Gastroesophageal sphincter (tissue), 4 donors: ENCODE results near the gene RAB27B. TPM values are rescaled to one million over a fixed set of nuclear protein-coding genes. Genes with fewer than 3 reads are reported as not detected.

ENCODE experiments used
- ATAC-seq: fragments of 150-250 bp; one replicate; pipeline ENCODE4 v1.9.1; 2016; ENCODE audit warnings: mild to moderate bottlenecking, moderate library complexity
- H3K27ac ChIP-seq, 4 donors: fragments of 200-600 bp; sonication (generic) in 3 of 4; 1 replicate in 3 of 4; 2 replicates in 1 of 4; pipeline ENCODE4 v1.5.1; 2016 to 2019
- H3K27me3 ChIP-seq: fragments of 200-600 bp; sonication (generic); one replicate; pipeline ENCODE4 v1.5.1; 2019
- H3K36me3 ChIP-seq, 2 donors: fragments of 200-600 bp; sonication (generic); one replicate each; pipeline ENCODE4 v1.5.1; 2019; ENCODE audit warnings: control low read depth in 1 of 2
- H3K4me1 ChIP-seq, 3 donors: fragments of 200-600 bp; sonication (generic); 1 replicate in 2 of 3; 2 replicates in 1 of 3; pipeline ENCODE4 v1.5.1; 2016 to 2019; ENCODE audit warnings: control low read depth in 2 of 3
- H3K4me3 ChIP-seq, 2 donors: fragments of 200-600 bp; sonication (generic); one replicate each; pipeline ENCODE4 v1.5.1; 2019; ENCODE audit warnings: mild to moderate bottlenecking in 1 of 2, moderate library complexity in 1 of 2
- H3K9me3 ChIP-seq, 3 donors: fragments of 200-600 bp; sonication (generic); one replicate each; pipeline ENCODE4 v1.5.1; 2017 to 2019; ENCODE audit warnings: control low read depth in 2 of 3
- EP300 ChIP-seq: sonication (generic); formaldehyde crosslinking; IDR thresholded peaks from one replicate; pipeline ENCODE4 v1.6.1; 2017; ENCODE audit warnings: antibody characterized with exemption, mild to moderate bottlenecking
- POLR2A ChIP-seq, 2 donors: fragments of 450-650 bp; IDR thresholded peaks; one replicate each; pipeline ENCODE4 v1.6.1; 2017; ENCODE audit warnings: antibody characterized with exemption in 2 of 2, mild to moderate bottlenecking in 2 of 2, moderate library complexity in 1 of 2
- POLR2AphosphoS5 ChIP-seq: sonication (generic); formaldehyde crosslinking; IDR thresholded peaks from one replicate; pipeline ENCODE4 v1.6.1; 2017; ENCODE audit warnings: antibody characterized with exemption
- WGBS, 2 donors: methylation state at CpG; one replicate each; pipeline ENCODE4 v1.1.5; 2018; ENCODE audit warnings: low coverage in 1 of 2; 5-methylcytosine and 5-hydroxymethylcytosine counted together
- total RNA-seq, 4 donors: library from RNA; depleted of rRNA; stranded (reverse); fragments of >200 nt; gene quantifications; one replicate each; pipeline ENCODE4 v1.1.0, GENCODE V29; 2016
- TF ChIP-seq, protein P1 (sequence below), 4 experiments: fragments of 200-600 bp in 2 of 4; fragments of 450-650 bp in 2 of 4; sonication (generic) in 1 of 4; IDR thresholded peaks; one replicate each; pipeline ENCODE4 v1.5.1; 2017 to 2019; ENCODE audit warnings: antibody characterized with exemption in 4 of 4, mild to moderate bottlenecking in 2 of 4, moderate library complexity in 2 of 4

RAB27B gene
- total RNA-seq, 4 donors from 2014 or later, result 0.31 to 3.0 (median 0.69) TPM

DNA sequence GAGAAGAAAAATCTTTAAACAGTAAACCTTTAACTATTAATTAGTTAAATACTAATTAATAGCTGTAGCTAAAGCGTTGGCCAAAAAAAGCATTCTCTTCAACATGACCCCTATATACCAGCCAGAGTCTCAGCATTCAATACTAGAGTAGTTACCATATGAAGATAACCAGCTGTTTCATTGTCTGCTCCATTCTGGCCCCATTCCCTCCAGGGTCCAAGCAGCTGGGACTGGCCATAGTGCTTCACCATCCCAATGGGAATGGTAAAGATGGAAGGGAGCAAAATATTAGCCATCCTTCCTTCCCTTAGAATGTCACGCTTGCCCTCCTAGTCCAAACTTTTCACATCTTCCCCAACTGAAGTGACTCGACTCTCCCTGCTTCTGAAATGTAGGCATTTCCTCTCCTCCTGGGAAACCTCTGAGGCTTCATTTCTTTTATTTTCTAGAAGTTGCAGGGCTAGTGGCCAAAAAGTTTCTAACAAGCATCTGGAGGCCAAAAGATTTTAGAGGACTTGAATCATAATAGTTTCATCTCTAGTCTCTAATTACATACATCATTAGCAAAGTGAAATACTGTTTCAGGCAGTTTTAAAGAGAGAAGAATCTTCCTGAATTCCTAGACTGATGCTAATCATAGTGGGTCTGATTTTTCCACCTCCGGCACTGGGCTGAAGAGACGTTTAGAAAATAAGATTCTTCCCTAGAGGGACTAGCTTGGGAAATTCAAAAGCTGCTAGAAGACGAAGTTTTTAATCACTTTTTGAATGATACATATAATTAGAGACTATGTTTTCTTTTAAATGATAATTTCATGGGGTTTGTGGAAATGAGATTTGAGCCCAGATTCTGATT is 78.3 kb downstream of the RAB27B start:
- WGBS, 2 donors, result 67 to 77% methylated on average over 4 to 5 of the region's 6 CpGs

DNA sequence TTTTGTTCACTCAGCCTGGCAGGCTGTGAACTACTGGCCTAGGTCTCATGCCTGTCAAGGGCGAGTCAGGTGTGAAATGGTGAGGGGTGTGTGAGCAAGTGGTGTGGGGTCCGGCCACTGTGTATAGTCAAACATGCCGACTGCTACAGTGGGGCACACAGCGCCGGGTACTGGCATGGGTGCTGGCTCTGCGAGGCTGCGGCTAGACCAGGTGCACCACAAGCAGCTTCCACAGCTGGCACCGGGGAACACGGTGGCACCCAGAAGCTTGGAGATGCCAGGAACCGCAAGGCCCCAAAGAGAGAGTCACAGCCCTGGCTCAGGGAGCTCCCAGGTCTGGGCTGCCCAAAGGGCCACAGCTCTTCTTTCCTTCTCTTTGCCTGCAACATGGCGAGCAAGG is 81.3 kb downstream of the RAB27B start:
- no peak overlapping the region for H3K27ac ChIP-seq
- no peak overlapping the region for H3K4me3 ChIP-seq
- ATAC-seq, result no peak
- WGBS, 2 donors, result 94% methylated on average over 3 of the region's 11 CpGs; no CpG with 5 or more reads in 1 of the 2 donors
- H3K36me3 ChIP-seq, result no peaks in the 10 kb centered on the region
- no peaks in the 10 kb centered on the region for H3K4me1 ChIP-seq
- H3K9me3 ChIP-seq, result no peaks in the 10 kb centered on the region
- no peaks in the 10 kb centered on the region for H3K27me3 ChIP-seq
- TF ChIP-seq, protein P1, sequence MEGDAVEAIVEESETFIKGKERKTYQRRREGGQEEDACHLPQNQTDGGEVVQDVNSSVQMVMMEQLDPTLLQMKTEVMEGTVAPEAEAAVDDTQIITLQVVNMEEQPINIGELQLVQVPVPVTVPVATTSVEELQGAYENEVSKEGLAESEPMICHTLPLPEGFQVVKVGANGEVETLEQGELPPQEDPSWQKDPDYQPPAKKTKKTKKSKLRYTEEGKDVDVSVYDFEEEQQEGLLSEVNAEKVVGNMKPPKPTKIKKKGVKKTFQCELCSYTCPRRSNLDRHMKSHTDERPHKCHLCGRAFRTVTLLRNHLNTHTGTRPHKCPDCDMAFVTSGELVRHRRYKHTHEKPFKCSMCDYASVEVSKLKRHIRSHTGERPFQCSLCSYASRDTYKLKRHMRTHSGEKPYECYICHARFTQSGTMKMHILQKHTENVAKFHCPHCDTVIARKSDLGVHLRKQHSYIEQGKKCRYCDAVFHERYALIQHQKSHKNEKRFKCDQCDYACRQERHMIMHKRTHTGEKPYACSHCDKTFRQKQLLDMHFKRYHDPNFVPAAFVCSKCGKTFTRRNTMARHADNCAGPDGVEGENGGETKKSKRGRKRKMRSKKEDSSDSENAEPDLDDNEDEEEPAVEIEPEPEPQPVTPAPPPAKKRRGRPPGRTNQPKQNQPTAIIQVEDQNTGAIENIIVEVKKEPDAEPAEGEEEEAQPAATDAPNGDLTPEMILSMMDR (IDR thresholded peaks at IDR 0.05), result no peak
- no peak for TF ChIP-seq POLR2AphosphoS5
- TF ChIP-seq EP300, result no peak
- TF ChIP-seq POLR2A (IDR thresholded peaks at IDR 0.05), result no peak

More for the DNA sequence above, 78.3 kb downstream of the RAB27B start:
- Histone ChIP-seq H3K4me3 (no peak overlapping the region), H3K4me1 (no peaks in the 10 kb centered on the region), H3K27ac (no peak overlapping the region), H3K36me3 (no peaks in the 10 kb centered on the region), H3K9me3 (no peaks in the 10 kb centered on the region), H3K27me3 (no peaks in the 10 kb centered on the region)
- no peak for ATAC-seq
- TF ChIP-seq EP300, result no peak
- TF ChIP-seq POLR2A (IDR thresholded peaks at IDR 0.05), result no peak
- TF ChIP-seq, protein P1 (IDR thresholded peaks at IDR 0.05), result no peak
- TF ChIP-seq POLR2AphosphoS5, result no peak

DNA sequence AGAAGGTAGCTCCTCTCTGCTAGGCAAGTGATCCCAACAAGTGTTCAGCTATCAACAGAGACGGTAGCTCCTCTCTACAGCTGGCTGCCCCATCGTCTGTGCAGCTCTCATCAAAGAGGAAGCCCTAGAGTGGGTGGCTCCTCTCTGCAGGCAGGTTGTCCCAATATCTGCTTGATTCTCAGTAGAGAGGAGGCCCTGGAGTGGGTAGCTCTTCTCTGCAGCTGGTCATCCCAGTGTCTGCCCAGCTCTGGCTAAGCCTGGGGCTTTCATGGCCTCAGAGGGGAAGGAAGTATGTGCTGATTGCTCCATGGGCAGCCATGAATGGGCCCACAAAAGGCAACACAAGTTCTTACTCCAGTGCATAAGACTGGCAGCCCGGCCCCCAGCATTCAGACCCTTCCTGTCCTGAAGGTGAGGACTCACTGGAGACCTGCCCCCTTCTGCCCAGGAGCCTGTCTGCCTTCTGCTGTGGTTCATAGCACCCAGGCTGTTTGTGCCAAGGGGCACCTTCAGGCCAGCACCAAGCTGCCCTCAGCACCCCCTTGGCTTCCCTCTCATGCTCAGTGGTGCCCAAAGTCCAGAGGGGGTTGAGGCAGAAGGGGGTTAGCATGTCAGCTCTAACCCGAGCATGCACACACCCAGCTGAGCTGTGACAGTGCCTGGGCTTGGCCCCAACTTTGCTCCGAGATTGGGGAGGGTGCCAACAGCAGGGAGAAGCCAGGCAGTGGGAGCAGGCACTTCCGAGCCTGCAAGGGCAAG is 82.1 kb downstream of the RAB27B start:
- Histone ChIP-seq H3K4me3 (no peak overlapping the region), H3K36me3 (no peaks in the 10 kb centered on the region), H3K4me1 (no peaks in the 10 kb centered on the region), H3K9me3 (no peaks in the 10 kb centered on the region), H3K27ac (no peak overlapping the region), H3K27me3 (no peaks in the 10 kb centered on the region)
- ATAC-seq, result no peak
- WGBS, 2 donors, result no CpG with 5 or more reads among the region's 6 CpGs
- TF ChIP-seq POLR2A (IDR thresholded peaks at IDR 0.05), result no peak

DNA sequence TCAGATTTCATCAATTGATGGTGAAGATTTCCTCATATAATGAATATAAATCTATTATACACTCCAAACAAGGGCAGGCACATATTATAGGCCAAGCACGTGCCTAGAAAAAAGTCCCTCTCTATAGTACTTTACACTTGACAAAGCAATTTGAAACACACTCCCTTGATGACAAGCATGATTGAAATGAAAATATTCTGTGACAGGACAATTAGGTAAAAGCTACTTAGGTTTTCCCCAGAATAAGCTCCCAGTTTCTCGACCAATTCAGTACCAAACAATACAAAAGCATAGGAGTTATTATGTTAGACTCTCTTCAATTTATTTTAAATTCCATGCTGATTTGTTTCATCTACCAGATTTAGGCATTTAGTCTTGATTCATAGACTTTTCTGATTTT is 83.3 kb downstream of the RAB27B start:
- 70 to 90% methylated on average over 2 of the region's 2 CpGs for whole genome bisulfite sequencing, 2 donors
- no peak for TF ChIP-seq POLR2AphosphoS5
- no peak for TF ChIP-seq POLR2A (IDR thresholded peaks at IDR 0.05)
- TF ChIP-seq EP300, result no peak
- TF ChIP-seq, protein P1 (IDR thresholded peaks at IDR 0.05), result no peak
- H3K4me3 ChIP-seq, result no peak overlapping the region
- no peaks in the 10 kb centered on the region for H3K9me3 ChIP-seq
- H3K36me3 ChIP-seq, result no peaks in the 10 kb centered on the region
- H3K27me3 ChIP-seq, result no peaks in the 10 kb centered on the region
- no peaks in the 10 kb centered on the region for H3K4me1 ChIP-seq
- H3K27ac ChIP-seq, result no peak overlapping the region
- ATAC-seq, result no peak

DNA sequence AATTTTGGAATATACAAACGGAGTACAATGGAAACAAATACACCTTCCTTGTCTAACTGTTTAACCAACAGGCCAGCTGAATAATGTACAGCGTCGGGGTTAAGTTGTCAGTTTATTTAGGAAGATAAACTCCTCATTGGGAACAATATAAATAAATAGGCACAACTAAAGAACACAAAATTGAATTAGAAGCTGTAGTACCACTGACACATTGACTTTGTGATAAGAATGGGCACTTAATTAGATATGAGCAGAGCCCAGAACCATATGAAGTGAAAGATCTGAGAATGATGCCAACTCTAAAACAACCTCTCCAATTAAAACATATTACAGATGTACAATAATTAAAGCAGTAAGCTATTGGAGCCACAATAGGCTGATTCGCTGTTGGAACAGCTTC is 86.5 kb downstream of the RAB27B start:
- Histone ChIP-seq H3K4me3 (no peak overlapping the region), H3K27ac (no peak overlapping the region), H3K9me3 (no peaks in the 10 kb centered on the region), H3K27me3 (no peaks in the 10 kb centered on the region), H3K36me3 (no peaks in the 10 kb centered on the region), H3K4me1 (no peaks in the 10 kb centered on the region)
- WGBS, 2 donors, result 85 to 87% methylated on average over 4 of the region's 4 CpGs
- TF ChIP-seq POLR2A (IDR thresholded peaks at IDR 0.05) (no peak), POLR2AphosphoS5 (no peak), EP300 (no peak)
- TF ChIP-seq, protein P1 (IDR thresholded peaks at IDR 0.05), result no peak
- no peak for ATAC-seq
